Measurements from ENCODE around the gene TGM5. TPM values are rescaled to one million over a fixed set of nuclear protein-coding genes. Genes with fewer than 3 reads are reported as not detected.

Gene TGM5
- total RNA-seq, 2 donors from 2014 or later: 1.6 to 11.3 TPM

GRCh38 chr15:43196760-43197548 is 69.8 kb downstream of the TGM5 start:
- 85% methylated on average over 10 of the region's 10 CpGs for WGBS
- Histone ChIP-seq H3K27me3 (replicated peaks; ENCODE audit: insufficient read depth) (no peaks in the 10 kb centered on the region), H3K9me3 (no peaks in the 10 kb centered on the region), H3K36me3 (peaks cover 0 to 2% of the 10 kb centered on the region in 2 donors), H3K4me1 (replicated peaks) (no peaks in the 10 kb centered on the region), H3K4me3 (no peak overlapping the region), H3K27ac (no peak overlapping the region)
- DNase-seq (ENCODE audit: low spot score): no peak
- TF ChIP-seq CTCF (IDR thresholded peaks at IDR 0.05): no peak
- TF ChIP-seq POLR2AphosphoS5 (IDR thresholded peaks at IDR 0.05): no peak
- no peak for TF ChIP-seq POLR2A (IDR thresholded peaks at IDR 0.05)
- intact Hi-C loops (cut with DNase I): no loop called here

GRCh38 chr15:43194795-43195194 is 71.9 kb downstream of the TGM5 start:
- intact Hi-C loops (cut with DNase I): no loop called here

GRCh38 chr15:43193710-43194109 is 73.0 kb downstream of the TGM5 start:
- no peak overlapping the region for H3K4me3 ChIP-seq
- intact Hi-C loops (cut with DNase I): no loop called here
- TF ChIP-seq POLR2AphosphoS5 (IDR thresholded peaks at IDR 0.05): no peak
- TF ChIP-seq CTCF (IDR thresholded peaks at IDR 0.05): no peak
- no peak for TF ChIP-seq POLR2A (IDR thresholded peaks at IDR 0.05)
- no peaks in the 10 kb centered on the region for H3K27me3 ChIP-seq (replicated peaks; ENCODE audit: insufficient read depth)
- peaks cover 0 to 2% of the 10 kb centered on the region in 2 donors for H3K36me3 ChIP-seq
- 97% methylated on average over 2 of the region's 2 CpGs for WGBS
- H3K4me1 ChIP-seq (replicated peaks): peaks cover 4% of the 10 kb centered on the region
- H3K27ac ChIP-seq: no peak overlapping the region
- no peaks in the 10 kb centered on the region for H3K9me3 ChIP-seq
- no peak for DNase-seq (ENCODE audit: low spot score)

More at GRCh38 chr15:43194795-43195194, 71.9 kb downstream of the TGM5 start:
- Histone ChIP-seq H3K27ac (no peak overlapping the region), H3K27me3 (replicated peaks; ENCODE audit: insufficient read depth) (no peaks in the 10 kb centered on the region), H3K36me3 (peaks cover 0 to 2% of the 10 kb centered on the region in 2 donors), H3K9me3 (no peaks in the 10 kb centered on the region), H3K4me1 (replicated peaks) (peaks cover 4% of the 10 kb centered on the region), H3K4me3 (no peak overlapping the region)
- TF ChIP-seq CTCF (IDR thresholded peaks at IDR 0.05) (no peak), POLR2A (IDR thresholded peaks at IDR 0.05) (no peak), POLR2AphosphoS5 (IDR thresholded peaks at IDR 0.05) (no peak)
- WGBS: 89% methylated on average over 2 of the region's 2 CpGs
- no peak for DNase-seq (ENCODE audit: low spot score)

- Histone ChIP-seq H3K9me3 (no peaks in the 10 kb centered on the region), H3K4me3 (no peak overlapping the region), H3K36me3 (peaks cover 0 to 2% of the 10 kb centered on the region in 2 donors), H3K27ac (no peak overlapping the region), H3K4me1 (replicated peaks) (peaks cover 10% of the 10 kb centered on the region), H3K27me3 (replicated peaks; ENCODE audit: insufficient read depth) (no peaks in the 10 kb centered on the region)
- intact Hi-C loops (cut with DNase I): no loop called here
- TF ChIP-seq POLR2AphosphoS5 (IDR thresholded peaks at IDR 0.05) (peak; percentile 9), POLR2A (IDR thresholded peaks at IDR 0.05) (no peak), CTCF (IDR thresholded peaks at IDR 0.05) (no peak)
- 52% methylated on average over 1 of the region's 1 CpG for WGBS
- DNase-seq (ENCODE audit: low spot score): peak; percentile 63
These were observed 76.5 kb downstream of the TGM5 start for GRCh38 chr15:43190178-43190577.

GRCh38 chr15:43189296-43189695 is 77.4 kb downstream of the TGM5 start:
- Histone ChIP-seq H3K4me3 (no peak overlapping the region), H3K36me3 (peaks cover 0 to 2% of the 10 kb centered on the region in 2 donors), H3K4me1 (replicated peaks) (peaks cover 10% of the 10 kb centered on the region), H3K27me3 (replicated peaks; ENCODE audit: insufficient read depth) (no peaks in the 10 kb centered on the region), H3K9me3 (no peaks in the 10 kb centered on the region), H3K27ac (no peak overlapping the region)
- 78% methylated on average over 2 of the region's 2 CpGs for WGBS
- intact Hi-C loops (cut with DNase I): loop anchor here (5.0 kb wide), 1 partner anchor 57 kb away; the partner anchor contains the start of gene TMEM62
- DNase-seq (ENCODE audit: low spot score): no peak
- no peak for TF ChIP-seq POLR2A (IDR thresholded peaks at IDR 0.05)
- no peak for TF ChIP-seq CTCF (IDR thresholded peaks at IDR 0.05)
- TF ChIP-seq POLR2AphosphoS5 (IDR thresholded peaks at IDR 0.05): no peak
